Cardiac muscle cell (in vitro differentiated cells and primary cell): ENCODE measurements around the gene LRMDA. TPM values are rescaled to one million over a fixed set of nuclear protein-coding genes. Genes with fewer than 3 reads are reported as not detected.
A peak's percentile ranks its signal among the peaks of the same experiment; 100 is the strongest.

ENCODE experiments used
- DNase-seq, 2 donors: peaks; one replicate each; pipeline versions ENCODE4 v3.0.0 to v3.0.0-alpha.2; 2010 to 2017; ENCODE audit warnings: low read depth in 1 of 2, low spot score in 1 of 2
- H3K27ac ChIP-seq: fragments of 200-600 bp; sonication (generic); 2 replicates; pipeline ENCODE4 v1.5.1; 2016
- H3K27me3 ChIP-seq: fragments of 200-600 bp; sonication (generic); 2 replicates; pipeline ENCODE4 v1.6.0; 2016; ENCODE audit warnings: control low read depth
- H3K36me3 ChIP-seq: fragments of 200-600 bp; sonication (generic); 2 replicates; pipeline ENCODE4 v1.5.1; 2016; ENCODE audit warnings: control low read depth
- H3K4me1 ChIP-seq: fragments of 200-600 bp; sonication (generic); 2 replicates; pipeline ENCODE4 v1.8.1; 2017; ENCODE audit warnings: low read depth, mild to moderate bottlenecking, mixed run types
- H3K4me3 ChIP-seq: fragments of 200-600 bp; sonication (generic); 2 replicates; pipeline ENCODE4 v1.5.1; 2016; ENCODE audit warnings: mild to moderate bottlenecking
- H3K9me3 ChIP-seq: fragments of 200-600 bp; sonication (generic); 2 replicates; pipeline ENCODE4 v1.5.1; 2017; ENCODE audit warnings: low read depth, mild to moderate bottlenecking, control low read depth
- polyA plus RNA-seq: library from polyadenylated mRNA; unstranded; fragments of >200 nt; fragmentation: Nextera tagmentation; extraction: Ambion mirVana; gene quantifications from 2 replicates; pipeline ENCODE4 v1.2.1, GENCODE V29; 2016
- total RNA-seq: library from RNA; depleted of rRNA; stranded (reverse); fragments of >200 nt; gene quantifications from 2 replicates; pipeline ENCODE4 v1.2.3, GENCODE V29; 2016
- TF ChIP-seq, protein P1 (sequence below): IDR thresholded peaks from 2 replicates; pipeline ENCODE4 v1.5.1; 2012; ENCODE audit warnings: low read depth, mild to moderate bottlenecking, low read length

LRMDA gene
- total and polyA plus RNA-seq, 2 experiments from 2014 or later: 6.2 to 11.7 TPM

DNA sequence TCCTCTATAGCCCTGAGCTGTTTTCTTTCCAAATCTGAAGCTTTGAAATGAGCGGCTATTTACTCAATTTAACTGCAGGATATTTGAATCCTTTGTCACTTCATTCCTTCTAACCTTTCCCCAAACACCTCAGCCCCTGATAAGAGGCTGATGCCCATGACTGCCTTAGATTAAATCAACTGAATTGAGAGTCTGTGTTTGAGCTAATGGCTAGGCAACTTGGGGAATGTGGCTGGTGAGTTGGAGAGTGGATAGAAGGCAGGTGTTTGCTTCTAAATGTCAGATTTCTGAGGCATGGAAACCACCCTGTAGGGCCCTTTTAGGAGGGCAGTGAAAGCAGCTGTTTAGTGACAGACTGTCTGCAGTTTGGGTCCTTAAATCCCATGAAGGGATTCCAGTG is 759.9 kb downstream of the LRMDA start:
- Histone ChIP-seq H3K4me3 (no peak overlapping the region), H3K27me3 (no peaks in the 10 kb centered on the region), H3K27ac (peak overlapping the region; percentile 74), H3K9me3 (no peaks in the 10 kb centered on the region), H3K4me1 (peaks cover 34% of the 10 kb centered on the region), H3K36me3 (no peaks in the 10 kb centered on the region)
- TF ChIP-seq, protein P1, sequence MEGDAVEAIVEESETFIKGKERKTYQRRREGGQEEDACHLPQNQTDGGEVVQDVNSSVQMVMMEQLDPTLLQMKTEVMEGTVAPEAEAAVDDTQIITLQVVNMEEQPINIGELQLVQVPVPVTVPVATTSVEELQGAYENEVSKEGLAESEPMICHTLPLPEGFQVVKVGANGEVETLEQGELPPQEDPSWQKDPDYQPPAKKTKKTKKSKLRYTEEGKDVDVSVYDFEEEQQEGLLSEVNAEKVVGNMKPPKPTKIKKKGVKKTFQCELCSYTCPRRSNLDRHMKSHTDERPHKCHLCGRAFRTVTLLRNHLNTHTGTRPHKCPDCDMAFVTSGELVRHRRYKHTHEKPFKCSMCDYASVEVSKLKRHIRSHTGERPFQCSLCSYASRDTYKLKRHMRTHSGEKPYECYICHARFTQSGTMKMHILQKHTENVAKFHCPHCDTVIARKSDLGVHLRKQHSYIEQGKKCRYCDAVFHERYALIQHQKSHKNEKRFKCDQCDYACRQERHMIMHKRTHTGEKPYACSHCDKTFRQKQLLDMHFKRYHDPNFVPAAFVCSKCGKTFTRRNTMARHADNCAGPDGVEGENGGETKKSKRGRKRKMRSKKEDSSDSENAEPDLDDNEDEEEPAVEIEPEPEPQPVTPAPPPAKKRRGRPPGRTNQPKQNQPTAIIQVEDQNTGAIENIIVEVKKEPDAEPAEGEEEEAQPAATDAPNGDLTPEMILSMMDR: no peak
- DNase-seq: peak in 1 of 2 donors; percentile 65

DNA sequence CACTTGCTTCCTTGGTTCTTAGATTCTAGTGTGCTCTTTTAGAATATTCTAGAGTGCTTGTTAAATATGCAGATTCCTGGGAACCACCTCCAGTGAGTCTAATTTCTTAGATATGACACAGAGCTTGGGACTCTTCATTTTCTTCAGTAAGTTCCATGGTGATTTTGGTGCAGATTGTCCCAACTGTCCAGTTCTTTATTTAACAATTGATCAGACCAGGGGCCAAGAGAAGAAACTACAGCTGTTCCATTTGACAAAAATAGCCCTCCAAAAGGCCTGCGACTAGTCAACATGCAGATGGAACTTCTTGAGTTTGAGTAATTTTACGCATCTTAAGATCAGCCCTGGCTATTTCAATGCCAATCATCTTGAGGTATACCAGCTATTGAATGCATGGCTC is 760.7 kb downstream of the LRMDA start:
- no peaks in the 10 kb centered on the region for H3K9me3 ChIP-seq
- no peak overlapping the region for H3K4me3 ChIP-seq
- H3K27ac ChIP-seq: peak overlapping the region; percentile 74
- peaks cover 34% of the 10 kb centered on the region for H3K4me1 ChIP-seq
- TF ChIP-seq, protein P1: no peak
- no peaks in the 10 kb centered on the region for H3K36me3 ChIP-seq
- no peak for DNase-seq
- no peaks in the 10 kb centered on the region for H3K27me3 ChIP-seq

DNA sequence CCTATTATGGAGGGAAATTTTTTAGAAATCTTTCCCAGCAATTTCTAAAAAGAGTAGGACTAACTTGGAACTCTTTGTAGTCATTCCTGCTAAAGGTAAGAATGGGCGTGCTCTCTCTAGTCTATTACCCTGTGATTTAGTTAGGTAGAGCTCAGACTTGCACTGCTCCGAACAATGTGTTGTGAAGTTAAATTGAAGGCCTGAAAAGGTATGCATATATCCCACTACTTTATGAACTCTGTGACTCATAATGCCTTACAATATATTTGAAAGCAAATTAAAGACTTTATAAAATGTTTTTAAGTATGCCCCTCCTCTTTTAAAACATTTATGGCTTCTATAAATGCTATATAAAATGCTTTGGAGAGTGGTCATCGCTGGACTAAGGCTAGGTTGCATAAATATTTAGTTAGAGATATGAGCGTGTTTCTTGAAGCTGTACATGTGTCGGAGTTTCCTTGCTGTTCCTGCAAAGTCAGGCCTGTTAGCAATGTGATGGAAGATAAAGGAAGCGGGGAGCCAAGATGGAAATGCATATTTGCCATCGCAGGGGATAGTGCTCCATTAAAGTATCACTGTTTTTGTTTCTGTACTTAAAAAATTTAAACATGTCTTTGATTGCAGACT is 761.4 kb downstream of the LRMDA start:
- DNase-seq: peak in 1 of 2 donors; percentile 21
- TF ChIP-seq, protein P1: no peak
- no peaks in the 10 kb centered on the region for H3K27me3 ChIP-seq
- no peak overlapping the region for H3K4me3 ChIP-seq
- no peaks in the 10 kb centered on the region for H3K36me3 ChIP-seq
- no peaks in the 10 kb centered on the region for H3K9me3 ChIP-seq
- peak overlapping the region; percentile 74 for H3K27ac ChIP-seq
- H3K4me1 ChIP-seq: peaks cover 34% of the 10 kb centered on the region

DNA sequence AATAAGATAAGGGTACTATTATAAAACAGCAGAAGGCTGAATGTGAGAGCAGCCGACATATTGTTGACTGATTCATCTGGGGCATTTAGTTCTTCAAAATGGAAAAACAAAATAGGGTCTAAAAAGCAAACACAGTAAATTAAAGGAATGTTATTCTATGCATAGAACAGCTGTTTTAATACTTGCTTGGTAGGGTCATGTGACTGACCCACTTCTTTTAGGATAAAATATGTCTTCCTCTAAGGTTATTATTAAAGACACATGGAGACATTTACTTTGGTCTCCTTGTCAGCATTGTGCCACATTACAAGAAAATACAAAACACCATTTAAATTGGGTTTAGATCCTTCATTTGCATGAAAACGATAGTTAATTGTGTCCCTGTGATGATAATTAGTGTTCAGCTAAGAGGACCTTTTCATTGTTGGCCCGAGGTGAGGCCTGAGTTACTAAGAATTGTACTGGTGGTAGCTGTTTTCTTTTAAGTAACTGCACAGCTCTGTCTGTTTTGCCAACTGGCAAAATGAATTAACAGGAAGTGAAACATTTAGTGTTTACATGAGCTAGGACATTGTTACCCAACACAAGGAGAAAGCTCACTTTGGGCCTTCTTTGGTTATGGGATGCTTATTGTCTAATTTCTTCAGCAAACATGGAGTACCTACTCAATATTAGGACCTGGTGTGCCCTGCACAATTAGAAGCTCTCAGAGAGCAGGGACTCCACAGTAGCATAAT is 764.4 kb downstream of the LRMDA start:
- H3K4me3 ChIP-seq: no peak overlapping the region
- H3K9me3 ChIP-seq: no peaks in the 10 kb centered on the region
- TF ChIP-seq, protein P1: no peak
- no peaks in the 10 kb centered on the region for H3K27me3 ChIP-seq
- peaks cover 29% of the 10 kb centered on the region for H3K4me1 ChIP-seq
- DNase-seq: peak in 1 of 2 donors; percentile 14
- H3K36me3 ChIP-seq: no peaks in the 10 kb centered on the region
- no peak overlapping the region for H3K27ac ChIP-seq

DNA sequence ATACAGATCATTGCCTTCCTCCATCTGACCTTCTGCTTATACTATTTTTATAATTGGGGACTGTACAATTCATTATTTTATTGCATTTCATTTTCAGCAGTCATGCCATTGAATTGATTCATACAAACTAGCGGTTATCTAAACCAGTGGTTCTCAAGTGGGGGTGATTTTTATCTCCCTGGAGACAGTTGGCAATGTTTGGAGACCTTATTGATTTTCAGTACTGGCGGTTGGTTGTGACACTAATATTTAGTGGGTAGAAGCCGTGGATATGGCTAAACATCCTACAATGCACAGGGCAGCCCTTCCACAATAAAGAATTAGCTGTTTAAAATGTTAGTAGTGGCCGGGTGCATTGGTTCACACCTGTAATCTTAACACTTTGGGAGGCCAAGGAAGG is 765.9 kb downstream of the LRMDA start:
- H3K4me1 ChIP-seq: peaks cover 16% of the 10 kb centered on the region
- no peaks in the 10 kb centered on the region for H3K27me3 ChIP-seq
- H3K36me3 ChIP-seq: no peaks in the 10 kb centered on the region
- H3K27ac ChIP-seq: no peak overlapping the region
- TF ChIP-seq, protein P1: no peak
- no peaks in the 10 kb centered on the region for H3K9me3 ChIP-seq
- DNase-seq: no peak
- no peak overlapping the region for H3K4me3 ChIP-seq
